GM08714 (cell line): ENCODE data around the gene RASSF9.

ENCODE experiments used
- H3K4me3 ChIP-seq: fragments of 200-500 bp; sonication (Bioruptor generic); 2 replicates; pipeline ENCODE4 v1.5.1; 2014; ENCODE audit warnings: mild to moderate bottlenecking, low read length, inconsistent platforms
- ZNF274 ChIP-seq: IDR thresholded peaks from 2 replicates; pipeline ENCODE4 v1.6.1; 2012; ENCODE audit warnings: mild to moderate bottlenecking, low read depth, low read length

The RASSF9 gene

DNA sequence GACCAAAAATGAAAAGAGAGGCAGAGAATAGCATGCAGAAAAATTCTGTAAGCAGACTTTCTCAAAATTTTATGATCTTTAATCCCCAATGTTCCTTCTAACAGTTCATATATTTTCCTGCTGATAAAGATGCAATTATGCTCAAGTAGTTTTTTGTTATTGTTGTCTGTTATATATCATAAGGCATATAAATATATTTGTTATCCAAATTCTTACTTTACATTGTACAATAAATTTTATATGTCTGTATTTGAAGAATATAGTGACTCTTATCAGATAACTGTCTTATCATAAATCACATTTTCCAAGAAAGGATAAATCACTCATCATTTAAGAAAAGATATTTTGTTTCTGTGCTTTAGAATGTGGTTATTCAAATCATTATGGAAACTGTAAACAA lies 2.6 kb downstream of the RASSF9 start:
- H3K4me3 ChIP-seq = no peak overlapping the region
- TF ChIP-seq ZNF274 = no peak

DNA sequence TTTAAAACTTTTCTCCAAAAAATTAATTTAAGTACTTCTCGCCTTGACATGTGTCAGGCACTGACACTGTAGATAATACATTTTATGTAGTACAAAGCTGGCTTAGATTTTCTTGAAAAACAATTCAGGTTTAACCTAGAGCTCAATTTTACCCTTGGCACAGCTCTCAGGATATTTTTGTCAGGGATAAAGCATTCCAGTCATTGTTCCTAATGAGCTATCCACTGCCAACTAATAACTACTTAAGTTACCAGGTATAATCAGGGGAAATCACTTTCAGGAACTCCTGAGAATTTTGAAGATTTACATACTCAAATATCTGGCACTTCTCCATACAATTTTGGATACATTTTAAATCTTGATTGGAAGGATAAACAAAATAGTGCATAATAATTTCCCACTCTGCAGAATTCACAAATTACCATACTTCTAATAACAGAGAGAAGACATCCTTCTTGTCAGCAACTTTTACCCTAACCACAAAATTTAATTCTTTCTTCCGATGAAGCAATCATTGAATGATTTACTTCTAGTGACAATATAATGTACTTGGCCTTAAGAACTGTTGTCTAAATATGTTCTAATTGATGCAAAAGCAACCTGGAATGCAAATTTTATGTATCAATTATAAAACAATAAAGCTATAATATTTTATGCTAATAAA lies 4.8 kb downstream of the RASSF9 start:
- no peak overlapping the region for H3K4me3 ChIP-seq
- no peak for TF ChIP-seq ZNF274

GRCh38 chr12:85829391-85829790 lies 6.8 kb downstream of the RASSF9 start:
- no peak overlapping the region for H3K4me3 ChIP-seq
- no peak for TF ChIP-seq ZNF274

GRCh38 chr12:85828576-85828975 lies 7.6 kb downstream of the RASSF9 start:
- H3K4me3 ChIP-seq = no peak overlapping the region
- no peak for TF ChIP-seq ZNF274

GRCh38 chr12:85825746-85826145 lies 10.5 kb downstream of the RASSF9 start:
- no peak for TF ChIP-seq ZNF274
- H3K4me3 ChIP-seq = no peak overlapping the region

- H3K4me3 ChIP-seq = no peak overlapping the region
- TF ChIP-seq ZNF274 = no peak
Measured at GRCh38 chr12:85823436-85824180, 12.6 kb downstream of the RASSF9 start.

DNA sequence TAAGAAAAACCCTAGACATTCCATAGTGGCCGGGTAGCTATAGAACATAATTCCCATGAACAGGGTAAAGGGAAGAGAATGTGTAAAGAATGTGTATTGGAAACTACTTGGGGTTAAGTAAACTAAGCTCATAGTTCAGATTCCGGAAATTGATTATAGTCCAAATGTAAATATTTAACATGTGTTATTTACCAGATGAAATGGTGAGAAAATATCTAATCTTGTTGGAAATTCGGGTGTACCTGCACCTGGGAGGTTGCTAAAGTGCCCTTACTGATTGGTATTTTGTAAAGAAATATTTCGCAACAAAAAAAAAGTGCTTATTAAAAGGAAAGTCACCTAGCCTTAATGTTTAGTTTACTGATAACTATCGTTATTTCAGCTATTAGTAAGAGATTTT lies 14.4 kb downstream of the RASSF9 start:
- no peak for TF ChIP-seq ZNF274
- no peak overlapping the region for H3K4me3 ChIP-seq

DNA sequence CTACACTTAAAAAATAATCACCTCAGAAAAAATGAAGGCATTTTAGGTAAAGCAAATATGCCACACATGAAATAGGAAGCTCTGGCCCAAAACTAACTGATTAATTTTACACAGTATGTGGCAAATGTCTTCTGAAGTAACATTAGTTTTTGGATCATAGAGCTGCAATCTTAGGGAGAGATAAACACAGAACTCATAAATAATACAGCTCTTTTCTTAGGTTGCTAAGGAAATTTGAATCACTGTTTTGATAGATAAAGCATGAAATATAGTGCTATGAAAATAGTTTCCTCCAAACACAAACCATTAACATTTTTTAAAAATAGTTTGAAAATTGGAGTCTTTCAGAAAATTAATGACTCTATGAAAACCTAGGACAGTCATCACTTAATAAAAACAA lies 15.0 kb downstream of the RASSF9 start:
- no peak for TF ChIP-seq ZNF274
- no peak overlapping the region for H3K4me3 ChIP-seq

DNA sequence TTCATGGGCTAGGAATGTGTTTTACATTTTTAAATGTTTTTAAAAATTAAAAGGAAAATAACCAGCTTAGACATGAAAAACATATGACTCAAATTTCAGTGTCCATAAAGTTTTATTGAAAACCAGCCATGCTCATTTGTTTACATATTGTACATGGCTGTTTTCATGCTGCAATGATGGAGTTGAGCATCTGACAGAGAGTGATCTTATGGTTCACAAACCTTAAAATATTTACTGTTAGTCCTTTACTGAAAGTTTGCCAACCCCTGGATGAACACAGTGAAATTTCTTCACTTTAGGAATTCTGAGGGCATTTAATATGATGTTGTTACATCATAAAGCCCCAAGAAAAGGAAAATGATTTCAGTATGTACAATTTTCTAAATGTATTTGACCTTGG lies 16.1 kb downstream of the RASSF9 start:
- no peak for TF ChIP-seq ZNF274
- no peak overlapping the region for H3K4me3 ChIP-seq

DNA sequence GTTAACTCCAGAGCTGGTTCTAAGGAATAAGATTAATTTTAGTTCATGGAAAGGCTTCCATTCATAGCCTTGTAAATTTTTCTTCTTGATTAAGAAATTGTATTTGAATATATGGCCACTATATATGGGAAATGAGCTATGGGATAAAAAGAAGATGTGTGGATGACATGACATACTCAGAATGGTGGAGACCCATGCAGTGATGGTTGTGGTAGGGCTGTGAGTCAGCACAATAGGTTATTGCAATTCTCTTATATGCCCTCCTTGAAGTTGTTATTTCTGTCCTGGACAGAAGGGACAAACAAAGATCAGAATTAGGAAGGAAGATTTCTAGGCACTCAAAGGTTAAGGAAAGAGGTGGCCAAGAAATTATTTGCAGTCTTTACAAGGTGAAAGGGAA lies 21.5 kb downstream of the RASSF9 start:
- no peak for TF ChIP-seq ZNF274
- no peak overlapping the region for H3K4me3 ChIP-seq

DNA sequence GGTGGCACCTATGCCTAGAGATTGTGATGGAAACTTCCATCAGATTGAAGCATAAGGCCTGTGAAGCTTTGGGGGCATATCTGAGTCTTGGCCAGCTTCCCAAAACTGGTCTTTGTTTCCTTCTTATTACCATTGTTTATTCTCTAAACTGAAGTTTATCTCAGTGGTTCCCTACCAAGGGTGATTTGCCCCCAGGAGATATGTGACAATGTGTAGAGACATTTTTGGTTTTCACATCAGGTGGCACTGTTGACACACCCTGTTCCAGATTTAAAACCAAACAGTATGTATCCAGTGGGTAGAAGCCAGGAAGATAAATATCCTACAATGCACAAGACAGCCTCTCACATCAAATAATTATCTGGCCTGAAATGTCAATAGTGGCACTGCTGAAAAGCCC lies 22.1 kb downstream of the RASSF9 start:
- H3K4me3 ChIP-seq = no peak overlapping the region
- TF ChIP-seq ZNF274 = no peak

DNA sequence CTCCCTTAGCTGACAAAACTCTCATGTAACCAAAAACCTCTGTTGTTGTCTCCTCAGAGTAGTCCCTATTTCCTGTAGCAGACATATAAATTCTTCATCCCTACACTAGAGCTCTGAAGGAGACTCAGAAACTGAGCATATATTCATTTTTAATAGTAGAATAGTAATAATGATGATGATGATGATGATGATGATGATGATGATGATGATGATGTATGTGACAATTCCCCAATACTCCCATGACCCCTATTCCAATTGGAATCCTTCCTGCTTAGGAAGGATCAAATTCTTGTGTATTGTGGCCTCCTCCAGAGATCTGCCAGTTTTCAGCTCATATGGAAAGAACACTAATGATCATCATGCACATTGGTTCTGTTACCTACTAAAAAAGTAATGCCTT lies 26.7 kb downstream of the RASSF9 start:
- no peak for TF ChIP-seq ZNF274

GRCh38 chr12:85807730-85808129 lies 28.5 kb downstream of the RASSF9 start:
- no peak overlapping the region for H3K4me3 ChIP-seq
- no peak for TF ChIP-seq ZNF274

More for the DNA sequence above, 26.7 kb downstream of the RASSF9 start:
- no peak overlapping the region for H3K4me3 ChIP-seq

DNA sequence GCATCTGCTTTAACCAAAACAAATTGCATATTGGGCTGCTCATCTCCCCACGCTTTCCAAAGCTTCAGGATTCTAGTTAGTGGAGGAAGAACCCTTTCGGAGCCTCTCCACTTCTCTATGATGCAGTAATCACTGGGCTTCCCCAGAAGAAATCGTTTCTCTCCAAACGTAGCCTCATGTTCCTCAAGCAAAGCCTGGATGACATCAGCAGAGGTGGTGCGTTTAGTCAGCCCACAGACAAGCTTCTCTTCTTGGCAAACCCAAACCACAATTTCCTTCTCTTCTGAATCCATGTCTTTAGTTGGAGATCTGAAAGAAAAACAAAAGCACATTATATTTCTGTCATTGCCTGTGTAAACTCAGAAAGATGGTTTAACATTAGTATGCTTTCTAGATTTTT lies 30.6 kb downstream of the RASSF9 start:
- TF ChIP-seq ZNF274 = no peak
- H3K4me3 ChIP-seq = no peak overlapping the region

DNA sequence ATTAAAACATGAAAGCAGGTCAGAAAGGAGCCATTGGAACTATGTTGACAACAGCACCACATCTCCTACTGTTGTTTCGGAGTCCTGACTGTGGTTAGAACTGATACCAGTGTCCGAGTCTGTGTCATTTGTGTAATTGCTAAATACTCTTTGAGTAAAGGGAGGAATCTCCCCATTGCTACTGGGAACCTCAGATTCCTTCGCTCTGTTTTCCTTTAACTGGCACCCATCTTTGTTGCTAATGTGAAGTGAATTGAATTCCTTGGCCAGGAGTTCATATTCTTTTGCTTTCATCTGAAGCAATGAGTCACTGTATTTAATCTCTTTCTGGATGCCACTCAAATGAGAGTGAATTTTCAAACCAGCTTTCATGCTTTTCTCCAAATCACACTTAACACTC lies 31.5 kb downstream of the RASSF9 start:
- no peak for TF ChIP-seq ZNF274
- no peak overlapping the region for H3K4me3 ChIP-seq
